Ovary (tissue), 9 donors: ENCODE data around the gene SAMD9. TPM values are rescaled to one million over a fixed set of nuclear protein-coding genes. Genes with fewer than 3 reads are reported as not detected.

Experiments used
- DNase-seq, 5 donors: peaks; one replicate each; pipeline ENCODE4 v3.0.0-alpha.2; 2019 to 2020
- H3K27ac ChIP-seq, 2 donors: fragments of 200-600 bp; one replicate each; pipeline versions ENCODE4 v1.5.1 to v1.8.0; 2019 to 2022
- H3K27me3 ChIP-seq: fragments of 200-600 bp; one replicate; pipeline ENCODE4 v1.8.0; 2022
- H3K36me3 ChIP-seq: fragments of 200-600 bp; sonication (generic); one replicate; pipeline ENCODE4 v1.5.1; 2019
- H3K4me1 ChIP-seq: one replicate; pipeline ENCODE4 v1.8.1; 2013; ENCODE audit warnings: mild to moderate bottlenecking, moderate library complexity; ENCODE audit not compliant: insufficient read depth
- H3K4me3 ChIP-seq: fragments of 200-600 bp; sonication (generic); one replicate; pipeline ENCODE4 v1.5.1; 2017
- H3K9me3 ChIP-seq, 2 donors: fragments of 200-600 bp in 1 of 2; sonication (generic) in 1 of 2; one replicate each; pipeline versions ENCODE4 v1.5.1 to v1.8.1; 2013 to 2019; ENCODE audit warnings: mild to moderate bottlenecking in 1 of 2, moderate library complexity in 1 of 2
- EP300 ChIP-seq: sonication (generic); formaldehyde crosslinking; IDR thresholded peaks from one replicate; pipeline ENCODE4 v1.6.1; 2017; ENCODE audit warnings: antibody characterized with exemption
- POLR2A ChIP-seq: fragments of 450-650 bp; IDR thresholded peaks from one replicate; pipeline ENCODE4 v1.6.1; 2017; ENCODE audit warnings: antibody characterized with exemption, mild to moderate bottlenecking, moderate library complexity
- WGBS, 3 donors: extraction: QIAGEN DNeasy Blood & Tissue Kit in 1 of 3; methylation state at CpG; one replicate each; pipeline versions ENCODE4 v1.1.5 to v1.1.7; 2013 to 2017; 5-methylcytosine and 5-hydroxymethylcytosine counted together
- intact Hi-C, 4 donors: fragments of 100-400 bp; cut with DNase I; formaldehyde crosslinking; loops; one replicate each; pipeline versions ENCODE4 v1.11.0 to v1.15.1; 2022 to 2023
- polyA plus RNA-seq, 2 donors: library from polyadenylated mRNA; stranded (reverse); fragments of 200-250 nt in 1 of 2; fragments of 350-450 nt in 1 of 2; fragmentation: Illumina TruSeq in 1 of 2; extraction: RNeasy Lipid Tissue Mini Kit (QIAGEN cat#74804) in 1 of 2; gene quantifications; one replicate each; pipeline ENCODE4 v1.2.3, GENCODE V29; 2013 to 2014
- total RNA-seq, 7 donors: library from RNA; depleted of rRNA in 2 of 7; stranded (reverse); fragments of >200 nt in 2 of 7; fragmentation: NEBNext Ultra II Directional in 3 of 7; extraction: Animal tissue kit (Norgen Biotek cat#: 25700) in 3 of 7; gene quantifications; one replicate each; pipeline versions ENCODE4 v1.1.0 to v1.2.4, GENCODE V29; 2016 to 2023
- TF ChIP-seq, protein P1 (sequence below), 3 donors: fragments of 450-650 bp in 2 of 3; fragments of 200-600 bp in 1 of 3; IDR thresholded peaks; one replicate each; pipeline versions ENCODE4 v1.5.1 to v1.8.0; 2016 to 2022; ENCODE audit warnings: antibody characterized with exemption in 3 of 3, mild to moderate bottlenecking in 1 of 3
- donor health status: DM: no; HTN: no; CAD: no; lungs with moderate emphysema.
- donor health status: DM: no; HTN: no; CAD: no.
- donor health status: Bipolar disorder and iron deficiency.
- donor health status: DM: yes; HTN: yes; CAD: no.
- donor health status: DM: no; HTN: no; CAD: no.
- donor health status: DM: yes; HTN: yes; CAD: no.

Gene SAMD9
- total and polyA plus RNA-seq, 9 donors = 3.3 to 10.3 (median 9.0) TPM

GRCh38 chr7:93160410-93160809 is 42.6 kb upstream of the SAMD9 start:
- H3K4me3 ChIP-seq = no peak overlapping the region
- no peaks in the 10 kb centered on the region for H3K36me3 ChIP-seq
- H3K9me3 ChIP-seq = no peaks in the 10 kb centered on the region
- DNase-seq = no peak
- intact Hi-C loops = no loop called here
- H3K27ac ChIP-seq = no peak overlapping the region
- no peaks in the 10 kb centered on the region for H3K27me3 ChIP-seq
- 53 to 76% (median 64%) methylated on average over 1 of the region's 1 CpG for WGBS, 3 donors
- H3K4me1 ChIP-seq = no peaks in the 10 kb centered on the region
- TF ChIP-seq EP300 = no peak

DNA sequence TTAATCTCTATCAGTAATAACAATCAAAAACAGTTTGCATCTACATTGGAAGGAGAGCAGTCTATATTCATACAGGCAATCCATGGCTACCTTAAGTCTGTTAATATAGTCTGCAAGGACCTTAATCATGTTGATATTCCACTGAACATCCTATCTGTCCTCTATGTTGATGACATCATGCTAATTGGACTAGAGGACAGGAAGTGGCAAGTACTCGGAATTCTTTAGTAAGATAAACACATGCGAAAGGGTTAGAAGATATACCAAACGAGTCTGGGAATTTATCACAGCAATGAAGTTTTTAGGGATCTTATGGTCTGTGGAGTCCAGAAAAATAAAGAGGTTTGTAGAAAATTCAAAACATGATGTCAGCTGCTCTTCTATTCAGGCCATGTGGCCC is 41.7 kb upstream of the SAMD9 start:
- TF ChIP-seq, protein P1, sequence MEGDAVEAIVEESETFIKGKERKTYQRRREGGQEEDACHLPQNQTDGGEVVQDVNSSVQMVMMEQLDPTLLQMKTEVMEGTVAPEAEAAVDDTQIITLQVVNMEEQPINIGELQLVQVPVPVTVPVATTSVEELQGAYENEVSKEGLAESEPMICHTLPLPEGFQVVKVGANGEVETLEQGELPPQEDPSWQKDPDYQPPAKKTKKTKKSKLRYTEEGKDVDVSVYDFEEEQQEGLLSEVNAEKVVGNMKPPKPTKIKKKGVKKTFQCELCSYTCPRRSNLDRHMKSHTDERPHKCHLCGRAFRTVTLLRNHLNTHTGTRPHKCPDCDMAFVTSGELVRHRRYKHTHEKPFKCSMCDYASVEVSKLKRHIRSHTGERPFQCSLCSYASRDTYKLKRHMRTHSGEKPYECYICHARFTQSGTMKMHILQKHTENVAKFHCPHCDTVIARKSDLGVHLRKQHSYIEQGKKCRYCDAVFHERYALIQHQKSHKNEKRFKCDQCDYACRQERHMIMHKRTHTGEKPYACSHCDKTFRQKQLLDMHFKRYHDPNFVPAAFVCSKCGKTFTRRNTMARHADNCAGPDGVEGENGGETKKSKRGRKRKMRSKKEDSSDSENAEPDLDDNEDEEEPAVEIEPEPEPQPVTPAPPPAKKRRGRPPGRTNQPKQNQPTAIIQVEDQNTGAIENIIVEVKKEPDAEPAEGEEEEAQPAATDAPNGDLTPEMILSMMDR (IDR thresholded peaks at IDR 0.05) = no peak
- TF ChIP-seq EP300 (no peak), POLR2A (no peak)
- Histone ChIP-seq H3K4me3 (no peak overlapping the region), H3K27ac (no peak overlapping the region), H3K27me3 (no peaks in the 10 kb centered on the region), H3K36me3 (no peaks in the 10 kb centered on the region), H3K4me1 (no peaks in the 10 kb centered on the region), H3K9me3 (no peaks in the 10 kb centered on the region)
- intact Hi-C loops = no loop called here
- 21 to 45% (median 25%) methylated on average over 3 of the region's 3 CpGs for WGBS, 3 donors
- DNase-seq = no peak

DNA sequence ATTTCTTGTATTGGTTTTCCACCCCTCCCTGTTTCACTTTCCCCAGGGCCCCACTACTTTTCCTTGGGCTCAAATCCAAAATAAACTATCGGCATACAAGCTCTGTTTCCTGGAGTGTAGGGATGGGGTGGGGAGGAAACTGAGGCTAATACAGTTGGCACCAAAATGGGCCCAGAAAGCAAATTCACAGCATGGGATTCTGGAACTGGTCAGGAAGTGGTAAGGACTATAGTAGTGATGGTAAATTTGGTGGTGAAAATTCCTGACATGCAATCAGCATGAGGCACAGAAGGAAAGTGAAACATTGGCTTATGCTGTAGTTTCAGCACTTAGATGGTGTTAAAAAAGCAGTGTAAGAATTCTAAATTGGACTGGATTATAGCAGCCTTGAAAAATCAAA is 39.1 kb upstream of the SAMD9 start:
- Histone ChIP-seq H3K27ac (no peak overlapping the region), H3K27me3 (no peaks in the 10 kb centered on the region), H3K4me3 (no peak overlapping the region), H3K4me1 (no peaks in the 10 kb centered on the region), H3K36me3 (no peaks in the 10 kb centered on the region), H3K9me3 (no peaks in the 10 kb centered on the region)
- WGBS, 3 donors = 63 to 76% (median 68%) methylated on average over 1 of the region's 1 CpG
- TF ChIP-seq EP300 (no peak), POLR2A (no peak)
- TF ChIP-seq, protein P1 (IDR thresholded peaks at IDR 0.05) = no peak
- DNase-seq = no peak
- intact Hi-C loops = no loop called here

DNA sequence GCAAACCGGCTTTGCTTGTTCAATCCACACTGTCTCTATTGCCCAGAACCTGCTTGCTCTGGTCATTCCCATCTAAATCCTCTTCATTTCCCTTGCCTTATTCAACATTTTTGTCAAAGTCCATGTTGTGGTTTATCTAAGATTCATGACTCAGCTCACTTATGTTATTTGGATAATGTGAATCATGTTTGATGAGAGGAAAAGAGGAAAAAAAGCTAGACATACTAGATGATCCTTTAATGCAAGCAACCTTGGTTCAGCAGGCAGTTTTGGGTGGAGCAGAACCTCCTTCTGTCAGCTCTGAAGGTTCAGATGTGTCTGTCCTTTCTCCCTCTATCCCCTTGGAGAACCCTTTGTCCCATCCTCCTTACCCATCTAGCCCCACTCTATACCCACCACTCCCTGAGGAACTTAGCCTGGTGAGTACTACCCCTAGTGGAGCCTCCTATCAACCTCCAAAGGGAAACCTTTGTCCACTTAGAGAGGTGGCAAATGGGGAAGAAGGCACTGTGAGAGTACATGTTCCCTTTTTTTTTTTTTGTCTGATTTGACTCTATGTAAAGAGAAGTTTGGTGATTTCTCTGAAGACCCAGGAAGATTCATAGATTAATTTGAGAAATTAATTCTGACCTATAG is 32.5 kb upstream of the SAMD9 start:
- no peaks in the 10 kb centered on the region for H3K36me3 ChIP-seq
- no peak overlapping the region for H3K4me3 ChIP-seq
- DNase-seq = no peak
- no peaks in the 10 kb centered on the region for H3K9me3 ChIP-seq
- peaks cover 5% of the 10 kb centered on the region for H3K4me1 ChIP-seq
- intact Hi-C loops = no loop called here
- TF ChIP-seq POLR2A (no peak), EP300 (no peak)
- TF ChIP-seq, protein P1 (IDR thresholded peaks at IDR 0.05) = no peak
- 88 to 96% (median 89%) methylated on average over 1 of the region's 1 CpG for WGBS, 3 donors
- H3K27me3 ChIP-seq = no peaks in the 10 kb centered on the region
- no peak overlapping the region for H3K27ac ChIP-seq

GRCh38 chr7:93148727-93149126 is 30.9 kb upstream of the SAMD9 start:
- Histone ChIP-seq H3K36me3 (no peaks in the 10 kb centered on the region), H3K4me1 (peaks cover 5% of the 10 kb centered on the region), H3K27me3 (no peaks in the 10 kb centered on the region), H3K4me3 (no peak overlapping the region), H3K27ac (peak overlapping the region in 1 of 2 donors; percentile 17), H3K9me3 (no peaks in the 10 kb centered on the region)
- WGBS, 3 donors = 83 to 89% (median 85%) methylated on average over 3 of the region's 3 CpGs
- no peak for TF ChIP-seq POLR2A
- no peak for TF ChIP-seq EP300
- TF ChIP-seq, protein P1 (IDR thresholded peaks at IDR 0.05) = no peak
- no peak for DNase-seq
- intact Hi-C loops = no loop called here
